Measurements from ENCODE around the gene CCSER1. TPM values are rescaled to one million over a fixed set of nuclear protein-coding genes. Genes with fewer than 3 reads are reported as not detected.

The CCSER1 gene
- total and polyA plus RNA-seq, 2 donors (not counting 1 experiment from before 2014, with no cell fraction given): 10.7 to 39.5 TPM

GRCh38 chr4:91031761-91032160 is 904.6 kb downstream of the CCSER1 start:
- Mint-ChIP-seq H3K4me3 (no peak overlapping the region), H3K27me3 (no peaks in the 10 kb centered on the region), H3K9me3 (ENCODE audit: insufficient read depth) (no peaks in the 10 kb centered on the region), H3K4me1 (no peaks in the 10 kb centered on the region), H3K27ac (no peak overlapping the region)
- Histone ChIP-seq H3K27me3 (replicated peaks in 1 of 4; ENCODE audit: control extremely low read depth in 1 of 4, control insufficient read depth in 3 of 4, insufficient read depth in 4 of 4, low read length in 3 of 4) (no peaks in the 10 kb centered on the region), H3K4me3 (ENCODE audit: control extremely low read depth in 1 of 5, extremely low read depth in 1 of 5, insufficient read depth in 1 of 5, low read depth in 2 of 5, low read length in 4 of 5) (no peak overlapping the region), H3K4me1 (ENCODE audit: control insufficient read depth in 2 of 2, insufficient read depth in 2 of 2, low read length in 2 of 2) (no peaks in the 10 kb centered on the region), H3K9me3 (ENCODE audit: control extremely low read depth in 1 of 3, control insufficient read depth in 2 of 3, insufficient read depth in 1 of 3, low read length in 2 of 3) (no peaks in the 10 kb centered on the region), H3K36me3 (replicated peaks in 1 of 2; ENCODE audit: control extremely low read depth in 1 of 2, control insufficient read depth in 1 of 2, extremely low read depth in 1 of 2, insufficient read depth in 2 of 2, low read length in 1 of 2) (no peaks in the 10 kb centered on the region), H4K20me1 (ENCODE audit: control insufficient read depth, insufficient read depth, low read length, poor library complexity, severe bottlenecking) (no peaks in the 10 kb centered on the region), H3K79me2 (ENCODE audit: control insufficient read depth, insufficient read depth, low read length) (no peaks in the 10 kb centered on the region), H3K9ac (ENCODE audit: low read length) (no peak overlapping the region), H3K27ac (ENCODE audit: low read length in 2 of 2) (no peak overlapping the region), H3K4me2 (replicated peaks; ENCODE audit: low read depth, low read length, poor library complexity, severe bottlenecking) (no peak overlapping the region), H2AFZ (ENCODE audit: insufficient read depth, low read depth, low read length, poor library complexity, severe bottlenecking) (no peak overlapping the region)
- CTCF ChIA-PET: no interaction called here
- no peak for ATAC-seq (ENCODE audit: low read depth)
- intact Hi-C loops (cut with micrococcal nuclease): no loop called here
- DNase-seq: no peak
- POLR2A ChIA-PET: no interaction called here
- TF ChIP-seq EZH2 (IDR thresholded peaks at IDR 0.05; ENCODE audit: borderline replicate concordance, insufficient read depth, low read depth, low read length, poor library complexity, severe bottlenecking) (no peak), CTCF (IDR thresholded peaks at IDR 0.05) (no peak)

DNA sequence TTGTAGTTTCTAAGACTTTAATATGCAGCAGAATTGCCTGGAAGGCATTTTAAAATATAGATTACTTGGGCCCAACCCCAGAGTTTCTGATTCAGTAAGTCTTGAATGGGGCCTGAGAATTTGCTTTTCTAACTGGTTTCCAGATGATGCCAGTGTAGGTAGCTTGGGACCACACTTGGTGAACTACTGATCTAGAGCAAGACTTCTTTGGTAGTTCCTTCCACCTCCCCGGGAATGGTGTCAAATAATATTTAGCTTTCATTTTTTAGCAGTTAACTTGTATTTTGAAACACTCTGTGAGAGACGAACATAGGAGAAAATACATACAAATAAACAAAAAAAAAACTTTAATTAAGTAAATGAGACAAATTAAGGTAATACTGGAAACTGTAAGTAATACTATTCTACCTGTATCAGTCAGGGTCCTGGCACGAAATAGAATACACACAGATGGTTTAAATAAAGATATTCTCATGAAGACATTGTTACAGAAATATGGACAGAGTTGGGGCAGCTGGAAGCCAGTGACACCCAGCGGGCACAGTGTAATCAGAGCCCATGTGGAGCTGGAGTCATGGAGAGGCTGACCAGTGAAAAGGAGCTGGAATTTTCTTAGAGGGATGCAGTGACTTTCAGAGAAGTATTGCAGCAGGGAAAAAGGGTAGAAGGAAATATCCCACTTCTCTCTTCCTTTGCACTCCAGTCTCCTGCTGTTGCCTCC is 905.7 kb downstream of the CCSER1 start:
- Mint-ChIP-seq H3K9me3 (ENCODE audit: insufficient read depth) (no peaks in the 10 kb centered on the region), H3K4me1 (no peaks in the 10 kb centered on the region), H3K27ac (no peak overlapping the region), H3K4me3 (no peak overlapping the region), H3K27me3 (no peaks in the 10 kb centered on the region)
- intact Hi-C loops (cut with micrococcal nuclease): no loop called here
- Histone ChIP-seq H4K20me1 (ENCODE audit: control insufficient read depth, insufficient read depth, low read length, poor library complexity, severe bottlenecking) (no peaks in the 10 kb centered on the region), H3K4me3 (ENCODE audit: control extremely low read depth in 1 of 5, extremely low read depth in 1 of 5, insufficient read depth in 1 of 5, low read depth in 2 of 5, low read length in 4 of 5) (no peak overlapping the region), H3K27ac (ENCODE audit: low read length in 2 of 2) (no peak overlapping the region), H3K36me3 (replicated peaks in 1 of 2; ENCODE audit: control extremely low read depth in 1 of 2, control insufficient read depth in 1 of 2, extremely low read depth in 1 of 2, insufficient read depth in 2 of 2, low read length in 1 of 2) (no peaks in the 10 kb centered on the region), H3K9ac (ENCODE audit: low read length) (no peak overlapping the region), H3K4me1 (ENCODE audit: control insufficient read depth in 2 of 2, insufficient read depth in 2 of 2, low read length in 2 of 2) (no peaks in the 10 kb centered on the region), H3K79me2 (ENCODE audit: control insufficient read depth, insufficient read depth, low read length) (no peaks in the 10 kb centered on the region), H3K27me3 (replicated peaks in 1 of 4; ENCODE audit: control extremely low read depth in 1 of 4, control insufficient read depth in 3 of 4, insufficient read depth in 4 of 4, low read length in 3 of 4) (no peaks in the 10 kb centered on the region), H3K4me2 (replicated peaks; ENCODE audit: low read depth, low read length, poor library complexity, severe bottlenecking) (no peak overlapping the region), H3K9me3 (ENCODE audit: control extremely low read depth in 1 of 3, control insufficient read depth in 2 of 3, insufficient read depth in 1 of 3, low read length in 2 of 3) (no peaks in the 10 kb centered on the region), H2AFZ (ENCODE audit: insufficient read depth, low read depth, low read length, poor library complexity, severe bottlenecking) (no peak overlapping the region)
- ChIA-PET CTCF (no interaction called here), POLR2A (no interaction called here)
- ATAC-seq (ENCODE audit: low read depth): no peak
- TF ChIP-seq EZH2 (IDR thresholded peaks at IDR 0.05; ENCODE audit: borderline replicate concordance, insufficient read depth, low read depth, low read length, poor library complexity, severe bottlenecking) (no peak), CTCF (IDR thresholded peaks at IDR 0.05) (no peak)
- WGBS (ENCODE audit: insufficient coverage): 100% methylated on average over 1 of the region's 4 CpGs
- DNase-seq: no peak

Data from B cell (primary cell).